ENCODE measurements around the gene RBMS2.

GRCh38 chr12:56479625-56480024 lies 42.0 kb upstream of the RBMS2 start:
- TF ChIP-seq SIN3A (IDR thresholded peaks at IDR 0.05; ENCODE audit: borderline replicate concordance, insufficient read depth, low read length) (no peak), POLR2AphosphoS5 (IDR thresholded peaks at IDR 0.05; ENCODE audit: low read depth, low read length) (no peak), TAF1 (IDR thresholded peaks at IDR 0.05; ENCODE audit: borderline replicate concordance, insufficient read depth, low read length) (no peak), REST (IDR thresholded peaks at IDR 0.05; ENCODE audit: insufficient read depth in 1 of 2, low read depth in 2 of 2, low read length in 2 of 2) (no peak), FOXP2 (optimal IDR thresholded peaks at IDR 0.05; ENCODE audit: borderline replicate concordance, extremely low read depth, extremely low read length, insufficient read depth) (no peak)
